ENCODE data around the gene MRPL54. TPM values are rescaled to one million over a fixed set of nuclear protein-coding genes. Genes with fewer than 3 reads are reported as not detected.

The MRPL54 gene
- total and polyA plus RNA-seq, 2 donors (not counting 1 experiment from before 2014, with no cell fraction given) = 29.7 to 45.4 TPM

- no peaks in the 10 kb centered on the region for H3K9me3 ChIP-seq (ENCODE audit: control insufficient read depth, insufficient read depth, low read depth, low read length)
- DNase-seq (ENCODE audit: low read depth in 2 of 2) = no peak
- H3K9ac ChIP-seq (ENCODE audit: insufficient read depth, low read length) = no peak overlapping the region
- no peak overlapping the region for H3K4me2 ChIP-seq (ENCODE audit: extremely low read depth, insufficient read depth, low read length)
- TF ChIP-seq EZH2 (IDR thresholded peaks at IDR 0.05; ENCODE audit: low read length, missing control alignments) = no peak
- TF ChIP-seq, protein P1, sequence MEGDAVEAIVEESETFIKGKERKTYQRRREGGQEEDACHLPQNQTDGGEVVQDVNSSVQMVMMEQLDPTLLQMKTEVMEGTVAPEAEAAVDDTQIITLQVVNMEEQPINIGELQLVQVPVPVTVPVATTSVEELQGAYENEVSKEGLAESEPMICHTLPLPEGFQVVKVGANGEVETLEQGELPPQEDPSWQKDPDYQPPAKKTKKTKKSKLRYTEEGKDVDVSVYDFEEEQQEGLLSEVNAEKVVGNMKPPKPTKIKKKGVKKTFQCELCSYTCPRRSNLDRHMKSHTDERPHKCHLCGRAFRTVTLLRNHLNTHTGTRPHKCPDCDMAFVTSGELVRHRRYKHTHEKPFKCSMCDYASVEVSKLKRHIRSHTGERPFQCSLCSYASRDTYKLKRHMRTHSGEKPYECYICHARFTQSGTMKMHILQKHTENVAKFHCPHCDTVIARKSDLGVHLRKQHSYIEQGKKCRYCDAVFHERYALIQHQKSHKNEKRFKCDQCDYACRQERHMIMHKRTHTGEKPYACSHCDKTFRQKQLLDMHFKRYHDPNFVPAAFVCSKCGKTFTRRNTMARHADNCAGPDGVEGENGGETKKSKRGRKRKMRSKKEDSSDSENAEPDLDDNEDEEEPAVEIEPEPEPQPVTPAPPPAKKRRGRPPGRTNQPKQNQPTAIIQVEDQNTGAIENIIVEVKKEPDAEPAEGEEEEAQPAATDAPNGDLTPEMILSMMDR (conservative IDR thresholded peaks at IDR 0.05 in 1 of 2, IDR thresholded peaks at IDR 0.05 in 1 of 2; ENCODE audit: low read depth in 1 of 2, low read length in 2 of 2) = no peak
- H3K27ac ChIP-seq (ENCODE audit: insufficient read depth, low read length) = no peak overlapping the region
- H3K27me3 ChIP-seq (ENCODE audit: control insufficient read depth, insufficient read depth, low read length) = peaks cover 23% of the 10 kb centered on the region
- H4K20me1 ChIP-seq (ENCODE audit: control insufficient read depth, extremely low read depth, insufficient read depth, low read length) = no peaks in the 10 kb centered on the region
- no peaks in the 10 kb centered on the region for H3K79me2 ChIP-seq (ENCODE audit: control insufficient read depth, insufficient read depth, low read length)
- no peaks in the 10 kb centered on the region for H3K36me3 ChIP-seq (ENCODE audit: control insufficient read depth, insufficient read depth, low read length)
- H3K4me3 ChIP-seq (replicated peaks in 1 of 4; ENCODE audit: control extremely low read depth in 1 of 4, insufficient read depth in 1 of 4, low read depth in 3 of 4, low read length in 4 of 4) = no peak overlapping the region
- no peak overlapping the region for H2AFZ ChIP-seq (ENCODE audit: low read length)
- no peaks in the 10 kb centered on the region for H3K4me1 ChIP-seq (ENCODE audit: control insufficient read depth, extremely low read depth, insufficient read depth, low read length)
Measured at GRCh38 chr19:3722443-3723109, 39.9 kb upstream of the MRPL54 start.

DNA sequence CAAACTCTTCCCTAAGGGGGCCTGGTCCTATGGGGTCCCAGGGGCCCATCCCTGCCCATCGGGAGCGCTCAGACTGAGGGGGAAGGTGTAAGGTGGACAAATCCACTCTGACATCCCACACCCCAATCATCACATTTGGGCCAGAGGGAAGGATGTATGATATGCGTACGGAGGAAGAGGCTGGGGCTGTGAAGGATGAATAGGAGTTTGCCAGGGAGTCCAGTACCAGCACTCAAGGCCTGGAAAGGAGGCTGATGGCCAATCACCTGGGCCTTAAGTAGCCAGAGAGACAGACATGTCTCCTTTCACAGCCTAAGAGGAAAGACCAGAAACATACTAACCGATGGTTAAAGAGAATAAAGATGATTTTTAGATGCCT lies 39.4 kb upstream of the MRPL54 start:
- H2AFZ ChIP-seq (ENCODE audit: low read length) = no peak overlapping the region
- no peaks in the 10 kb centered on the region for H3K9me3 ChIP-seq (ENCODE audit: control insufficient read depth, insufficient read depth, low read depth, low read length)
- H3K4me1 ChIP-seq (ENCODE audit: control insufficient read depth, extremely low read depth, insufficient read depth, low read length) = no peaks in the 10 kb centered on the region
- no peaks in the 10 kb centered on the region for H3K79me2 ChIP-seq (ENCODE audit: control insufficient read depth, insufficient read depth, low read length)
- H3K4me2 ChIP-seq (ENCODE audit: extremely low read depth, insufficient read depth, low read length) = no peak overlapping the region
- DNase-seq (ENCODE audit: low read depth in 2 of 2) = no peak
- no peaks in the 10 kb centered on the region for H4K20me1 ChIP-seq (ENCODE audit: control insufficient read depth, extremely low read depth, insufficient read depth, low read length)
- H3K27me3 ChIP-seq (ENCODE audit: control insufficient read depth, insufficient read depth, low read length) = peaks cover 23% of the 10 kb centered on the region
- H3K4me3 ChIP-seq (replicated peaks in 1 of 4; ENCODE audit: control extremely low read depth in 1 of 4, insufficient read depth in 1 of 4, low read depth in 3 of 4, low read length in 4 of 4) = no peak overlapping the region
- TF ChIP-seq, protein P1 (conservative IDR thresholded peaks at IDR 0.05 in 1 of 2, IDR thresholded peaks at IDR 0.05 in 1 of 2; ENCODE audit: low read depth in 1 of 2, low read length in 2 of 2) = no peak
- TF ChIP-seq EZH2 (IDR thresholded peaks at IDR 0.05; ENCODE audit: low read length, missing control alignments) = peak; percentile 54
- no peak overlapping the region for H3K9ac ChIP-seq (ENCODE audit: insufficient read depth, low read length)
- no peak overlapping the region for H3K27ac ChIP-seq (ENCODE audit: insufficient read depth, low read length)
- H3K36me3 ChIP-seq (ENCODE audit: control insufficient read depth, insufficient read depth, low read length) = no peaks in the 10 kb centered on the region

DNA sequence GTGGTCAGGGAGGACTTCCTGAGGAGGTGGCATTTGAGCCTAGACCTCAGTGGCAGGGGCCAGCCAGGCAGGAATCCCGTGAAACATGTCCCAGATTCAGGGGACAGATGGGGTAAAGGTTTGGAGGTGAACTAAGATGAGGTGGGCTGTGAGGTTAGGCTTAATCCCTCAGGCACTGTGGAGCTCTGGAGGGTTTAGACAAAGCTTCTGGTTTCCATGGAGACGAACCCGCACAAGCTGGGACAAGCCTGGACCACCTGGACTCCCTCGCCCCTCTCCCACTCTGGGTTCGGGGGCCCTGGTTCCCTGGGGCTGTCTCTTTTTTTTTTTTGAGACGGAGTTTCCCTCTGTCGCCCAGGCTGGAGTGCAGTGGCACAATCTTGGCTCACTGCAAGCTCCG lies 38.6 kb upstream of the MRPL54 start:
- Histone ChIP-seq H3K4me3 (replicated peaks in 1 of 4; ENCODE audit: control extremely low read depth in 1 of 4, insufficient read depth in 1 of 4, low read depth in 3 of 4, low read length in 4 of 4) (no peak overlapping the region), H3K9ac (ENCODE audit: insufficient read depth, low read length) (no peak overlapping the region), H4K20me1 (ENCODE audit: control insufficient read depth, extremely low read depth, insufficient read depth, low read length) (no peaks in the 10 kb centered on the region), H3K9me3 (ENCODE audit: control insufficient read depth, insufficient read depth, low read depth, low read length) (no peaks in the 10 kb centered on the region), H2AFZ (ENCODE audit: low read length) (no peak overlapping the region), H3K79me2 (ENCODE audit: control insufficient read depth, insufficient read depth, low read length) (no peaks in the 10 kb centered on the region), H3K4me1 (ENCODE audit: control insufficient read depth, extremely low read depth, insufficient read depth, low read length) (no peaks in the 10 kb centered on the region), H3K27ac (ENCODE audit: insufficient read depth, low read length) (no peak overlapping the region), H3K36me3 (ENCODE audit: control insufficient read depth, insufficient read depth, low read length) (no peaks in the 10 kb centered on the region), H3K27me3 (ENCODE audit: control insufficient read depth, insufficient read depth, low read length) (peaks cover 23% of the 10 kb centered on the region), H3K4me2 (ENCODE audit: extremely low read depth, insufficient read depth, low read length) (no peak overlapping the region)
- no peak for DNase-seq (ENCODE audit: low read depth in 2 of 2)
- TF ChIP-seq, protein P1 (conservative IDR thresholded peaks at IDR 0.05 in 1 of 2, IDR thresholded peaks at IDR 0.05 in 1 of 2; ENCODE audit: low read depth in 1 of 2, low read length in 2 of 2) = no peak
- no peak for TF ChIP-seq EZH2 (IDR thresholded peaks at IDR 0.05; ENCODE audit: low read length, missing control alignments)
